ENCODE results near the gene SLC29A3. TPM values are rescaled to one million over a fixed set of nuclear protein-coding genes. Genes with fewer than 3 reads are reported as not detected.

SLC29A3 gene
- total RNA-seq, 1 experiment from 2014 or later, result 9.2 TPM

GRCh38 chr10:71388171-71388570, 69.1 kb downstream of the SLC29A3 start:
- Histone ChIP-seq H3K56ac (ENCODE audit: insufficient read length, low read depth, low read length) (no peak overlapping the region), H2AK5ac (ENCODE audit: insufficient read length, low read length) (no peak overlapping the region), H3T11ph (ENCODE audit: low read length) (no peak overlapping the region), H3K4me1 (ENCODE audit: insufficient read depth, low read length) (no peaks in the 10 kb centered on the region), H4K91ac (ENCODE audit: insufficient read length, low read depth, low read length) (no peak overlapping the region), H4K20me1 (ENCODE audit: control insufficient read depth, insufficient read depth, insufficient read length) (no peaks in the 10 kb centered on the region), H4K8ac (replicated peaks; ENCODE audit: insufficient read length, low read depth, low read length) (no peak overlapping the region), H3K18ac (ENCODE audit: insufficient read length, low read depth, low read length) (no peak overlapping the region), H3K27ac (ENCODE audit: insufficient read length, low read depth, low read length) (no peak overlapping the region), H3K27me3 (ENCODE audit: insufficient read depth, low read length) (no peaks in the 10 kb centered on the region), H2BK20ac (ENCODE audit: low read depth, low read length, poor library complexity, severe bottlenecking) (no peak overlapping the region), H2BK5ac (ENCODE audit: insufficient read length, low read length) (no peak overlapping the region), H2BK12ac (ENCODE audit: insufficient read length, low read depth, low read length) (no peak overlapping the region), H2BK15ac (ENCODE audit: low read depth, low read length) (no peak overlapping the region), H3K23me2 (ENCODE audit: insufficient read length, low read depth, low read length, poor library complexity, severe bottlenecking) (no peaks in the 10 kb centered on the region), H3K79me2 (ENCODE audit: insufficient read depth, low read length) (no peaks in the 10 kb centered on the region), H4K5ac (ENCODE audit: insufficient read length, low read depth, low read length) (no peak overlapping the region), H2AFZ (ENCODE audit: low read length) (no peak overlapping the region), H3K4ac (ENCODE audit: low read depth, low read length) (no peak overlapping the region), H3K9ac (ENCODE audit: extremely low read depth, insufficient read length, low read length) (no peak overlapping the region), H3K14ac (ENCODE audit: insufficient read depth, low read length) (no peak overlapping the region), H2BK120ac (ENCODE audit: low read depth, low read length, poor library complexity, severe bottlenecking) (no peak overlapping the region), H3K79me1 (ENCODE audit: insufficient read depth, low read depth, low read length, poor library complexity, severe bottlenecking) (no peaks in the 10 kb centered on the region), H3K9me3 (ENCODE audit: control insufficient read depth, low read depth, low read length) (no peaks in the 10 kb centered on the region), H3K4me2 (ENCODE audit: insufficient read depth, insufficient read length, low read length) (no peak overlapping the region), H3K23ac (ENCODE audit: insufficient read length, low read depth, low read length) (no peak overlapping the region)
- peaks cover 42% of the 10 kb centered on the region for H3K27me3 Mint-ChIP-seq (ENCODE audit: low read depth)
- no peaks in the 10 kb centered on the region for H3K9me3 Mint-ChIP-seq
- H3K36me3 Mint-ChIP-seq (ENCODE audit: insufficient read depth in 1 of 3, low read depth in 3 of 3), result no peaks in the 10 kb centered on the region
- H3K4me3 Mint-ChIP-seq, result no peak overlapping the region
- no peak overlapping the region for H3K27ac Mint-ChIP-seq
- WGBS (ENCODE audit: extremely low coverage, insufficient read length, low lambda C conversion rate), result no CpG with 5 or more reads among the region's 5 CpGs
- no peak for TF ChIP-seq CTCF (conservative IDR thresholded peaks at IDR 0.05)
- H3K4me1 Mint-ChIP-seq, result peaks cover 5 to 9% of the 10 kb centered on the region in 2 experiments
- no peak for DNase-seq

All from H9 (cell line).